Sigmoid colon (tissue), 4 donors: Measurements from ENCODE around the gene PAGR1.

ENCODE experiments used
- CTCF ChIP-seq, 4 experiments: fragments of 450-650 bp in 3 of 4; fragments of 200-600 bp in 1 of 4; IDR thresholded peaks; one replicate each; pipeline ENCODE4 v1.5.1; 2016 to 2019; ENCODE audit warnings: antibody characterized with exemption in 4 of 4, mild to moderate bottlenecking in 3 of 4, moderate library complexity in 2 of 4
- POLR2A ChIP-seq, 2 donors: fragments of 450-650 bp; IDR thresholded peaks; one replicate each; pipeline ENCODE4 v1.6.1; 2016; ENCODE audit warnings: antibody characterized with exemption in 2 of 2, mild to moderate bottlenecking in 2 of 2, moderate library complexity in 2 of 2
- POLR2AphosphoS5 ChIP-seq, 4 donors: sonication (generic); formaldehyde crosslinking; IDR thresholded peaks; one replicate each; pipeline ENCODE4 v1.6.1; 2017; ENCODE audit warnings: antibody characterized with exemption in 4 of 4

GRCh38 chr16:29770250-29770929, 45.6 kb upstream of the PAGR1 start:
- TF ChIP-seq POLR2AphosphoS5 (IDR thresholded peaks at IDR 0.05) (no peak), CTCF (IDR thresholded peaks at IDR 0.05) (no peak), POLR2A (IDR thresholded peaks at IDR 0.05) (no peak)
